Renal pelvis (tissue), 4 donors: ENCODE results near the gene TMEM117. TPM values are rescaled to one million over a fixed set of nuclear protein-coding genes. Genes with fewer than 3 reads are reported as not detected.

ENCODE experiments used
- DNase-seq: peaks from one replicate; pipeline ENCODE4 v3.0.0-alpha.2; 2013
- polyA plus RNA-seq, 3 donors: library from polyadenylated mRNA; unstranded; fragments of 120-200 nt; gene quantifications; one replicate each; pipeline ENCODE4 v1.2.1, GENCODE V29; 2013; ENCODE audit not compliant: insufficient read length in 3 of 3

TMEM117 gene
- polyA plus RNA-seq, 3 donors: 9.1 to 12.7 (median 12.7) TPM

- DNase-seq: peak; percentile 43
Measured at GRCh38 chr12:43880547-43880946, 44.7 kb downstream of the TMEM117 start.

GRCh38 chr12:43882578-43883178, 46.8 kb downstream of the TMEM117 start:
- DNase-seq: peak; percentile 45

- DNase-seq: no peak
Measured at GRCh38 chr12:43883311-43883710, 47.4 kb downstream of the TMEM117 start.

GRCh38 chr12:43883748-43884147, 47.9 kb downstream of the TMEM117 start:
- no peak for DNase-seq

- no peak for DNase-seq
Measured at GRCh38 chr12:43884683-43885410, 49.0 kb downstream of the TMEM117 start.

- no peak for DNase-seq
Measured at GRCh38 chr12:43887397-43887796, 51.5 kb downstream of the TMEM117 start.

GRCh38 chr12:43891856-43892574, 56.1 kb downstream of the TMEM117 start:
- DNase-seq: no peak

GRCh38 chr12:43893670-43894069, 57.8 kb downstream of the TMEM117 start:
- DNase-seq: no peak

- no peak for DNase-seq
Measured at GRCh38 chr12:43895580-43896206, 59.8 kb downstream of the TMEM117 start.

- no peak for DNase-seq
Measured at GRCh38 chr12:43896496-43896895, 60.6 kb downstream of the TMEM117 start.

- DNase-seq: no peak
Measured at GRCh38 chr12:43898474-43898873, 62.6 kb downstream of the TMEM117 start.

GRCh38 chr12:43899574-43899973, 63.7 kb downstream of the TMEM117 start:
- no peak for DNase-seq

- no peak for DNase-seq
Measured at GRCh38 chr12:43903686-43904085, 67.8 kb downstream of the TMEM117 start.

GRCh38 chr12:43912859-43913258, 77.0 kb downstream of the TMEM117 start:
- no peak for DNase-seq

- no peak for DNase-seq
Measured at GRCh38 chr12:43914391-43914790, 78.5 kb downstream of the TMEM117 start.

- DNase-seq: no peak
Measured at GRCh38 chr12:43914923-43915468, 79.1 kb downstream of the TMEM117 start.

GRCh38 chr12:43917896-43918295, 82.0 kb downstream of the TMEM117 start:
- DNase-seq: no peak

GRCh38 chr12:43921666-43922337, 85.9 kb downstream of the TMEM117 start:
- no peak for DNase-seq

- no peak for DNase-seq
Measured at GRCh38 chr12:43930032-43930431, 94.2 kb downstream of the TMEM117 start.

- no peak for DNase-seq
Measured at GRCh38 chr12:43931187-43931586, 95.3 kb downstream of the TMEM117 start.

GRCh38 chr12:43935581-43935980, 99.7 kb downstream of the TMEM117 start:
- DNase-seq: no peak

GRCh38 chr12:43937947-43938346, 102.1 kb downstream of the TMEM117 start:
- no peak for DNase-seq
